ENCODE measurements around the gene PM20D1. TPM values are rescaled to one million over a fixed set of nuclear protein-coding genes. Genes with fewer than 3 reads are reported as not detected.

PM20D1 gene
- polyA plus RNA-seq, 1 donor from 2014 or later = not detected

- no peaks in the 10 kb centered on the region for H3K79me2 ChIP-seq (replicated peaks; ENCODE audit: insufficient read depth, low read length)
- no peaks in the 10 kb centered on the region for H4K20me1 ChIP-seq (ENCODE audit: insufficient read depth)
- peak overlapping the region; percentile 94 for H3K4me3 ChIP-seq (ENCODE audit: low read length)
- TF ChIP-seq CTCF (IDR thresholded peaks at IDR 0.05; ENCODE audit: poor library complexity, severe bottlenecking) (no peak), SMC3 (conservative IDR thresholded peaks at IDR 0.05; ENCODE audit: poor library complexity) (no peak), POLR2AphosphoS5 (IDR thresholded peaks at IDR 0.05) (no peak), RAD21 (conservative IDR thresholded peaks at IDR 0.05) (no peak), TAF1 (IDR thresholded peaks at IDR 0.05; ENCODE audit: low read depth) (no peak), MXI1 (conservative IDR thresholded peaks at IDR 0.05; ENCODE audit: poor library complexity, severe bottlenecking) (no peak)
- no peaks in the 10 kb centered on the region for H3F3A ChIP-seq (ENCODE audit: insufficient read depth, low read length, poor library complexity, severe bottlenecking)
- peak overlapping the region; percentile 59 for H3K4me2 ChIP-seq (ENCODE audit: low read length)
- peak overlapping the region; percentile 93 for H2AFZ ChIP-seq (ENCODE audit: low read depth, low read length)
- H3K9ac ChIP-seq (ENCODE audit: low read length) = peak overlapping the region; percentile 88
- H3K36me3 ChIP-seq (ENCODE audit: insufficient read depth, low read length) = no peaks in the 10 kb centered on the region
- no peaks in the 10 kb centered on the region for H3K27me3 ChIP-seq (ENCODE audit: insufficient read depth, low read depth, low read length)
- no peaks in the 10 kb centered on the region for H3K9me2 ChIP-seq (ENCODE audit: insufficient read depth, low read length)
- H3K9me3 ChIP-seq (ENCODE audit: low read length) = no peaks in the 10 kb centered on the region
- H3K27ac ChIP-seq (ENCODE audit: low read length) = peak overlapping the region; percentile 60
Observed at GRCh38 chr1:205812271-205812877, 37.6 kb downstream of the PM20D1 start.

GRCh38 chr1:205811660-205812059 lies 38.3 kb downstream of the PM20D1 start:
- H3K27ac ChIP-seq (ENCODE audit: low read length) = no peak overlapping the region

More at GRCh38 chr1:205811660-205812059, 38.3 kb downstream of the PM20D1 start:
- no peaks in the 10 kb centered on the region for H3K27me3 ChIP-seq (ENCODE audit: insufficient read depth, low read depth, low read length)
- H4K20me1 ChIP-seq (ENCODE audit: insufficient read depth) = no peaks in the 10 kb centered on the region
- no peaks in the 10 kb centered on the region for H3K9me2 ChIP-seq (ENCODE audit: insufficient read depth, low read length)
- H3K9ac ChIP-seq (ENCODE audit: low read length) = peak overlapping the region; percentile 24
- no peaks in the 10 kb centered on the region for H3K9me3 ChIP-seq (ENCODE audit: low read length)
- peak overlapping the region; percentile 94 for H3K4me3 ChIP-seq (ENCODE audit: low read length)
- H3K4me2 ChIP-seq (ENCODE audit: low read length) = peak overlapping the region; percentile 59
- H3K79me2 ChIP-seq (replicated peaks; ENCODE audit: insufficient read depth, low read length) = no peaks in the 10 kb centered on the region
- no peaks in the 10 kb centered on the region for H3K36me3 ChIP-seq (ENCODE audit: insufficient read depth, low read length)
- no peaks in the 10 kb centered on the region for H3F3A ChIP-seq (ENCODE audit: insufficient read depth, low read length, poor library complexity, severe bottlenecking)
- H2AFZ ChIP-seq (ENCODE audit: low read depth, low read length) = no peak overlapping the region
- no peak for TF ChIP-seq EZH2 (IDR thresholded peaks at IDR 0.05; ENCODE audit: borderline replicate concordance, insufficient read depth, low read length, poor library complexity, severe bottlenecking)
- no peak for TF ChIP-seq EP300 (conservative IDR thresholded peaks at IDR 0.05; ENCODE audit: poor library complexity, severe bottlenecking)
- TF ChIP-seq CTCF (IDR thresholded peaks at IDR 0.05; ENCODE audit: poor library complexity, severe bottlenecking) = no peak
- no peak for TF ChIP-seq RAD21 (conservative IDR thresholded peaks at IDR 0.05)
- no peak for TF ChIP-seq TAF1 (IDR thresholded peaks at IDR 0.05; ENCODE audit: low read depth)
- TF ChIP-seq REST (IDR thresholded peaks at IDR 0.05; ENCODE audit: borderline replicate concordance) = no peak
- no peak for TF ChIP-seq SMC3 (conservative IDR thresholded peaks at IDR 0.05; ENCODE audit: poor library complexity)
- no peak for TF ChIP-seq MXI1 (conservative IDR thresholded peaks at IDR 0.05; ENCODE audit: poor library complexity, severe bottlenecking)
- no peak for TF ChIP-seq POLR2AphosphoS5 (IDR thresholded peaks at IDR 0.05)

Measured in neural cell (in vitro differentiated cells).